NCI-H774 (cell line): ENCODE data around the gene CFAP61.

Experiments
- DNase-seq: peaks from one replicate; lab custom pipeline; 2025; lab: John Stamatoyannopoulos, UW

The CFAP61 gene

DNA sequence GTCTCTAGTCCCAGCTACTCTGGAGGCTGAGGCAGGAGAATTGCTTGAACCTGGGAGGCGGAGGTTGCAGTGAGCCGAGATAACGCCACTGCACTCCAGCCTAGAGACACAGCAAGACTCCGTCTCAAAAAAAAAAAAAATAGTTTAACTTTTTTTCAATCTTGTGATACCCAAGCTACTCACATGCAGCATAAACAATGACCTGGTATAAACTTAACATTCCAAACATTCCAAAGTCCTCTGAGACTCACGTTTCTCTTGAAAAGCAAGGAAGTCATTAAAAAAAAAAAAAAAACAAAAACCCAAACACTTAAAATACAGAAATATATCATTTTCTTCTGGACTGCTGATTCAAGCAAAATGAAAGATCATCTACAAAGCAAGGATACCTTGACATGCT lies 14.4 kb upstream of the CFAP61 start:
- no peak for DNase-seq

DNA sequence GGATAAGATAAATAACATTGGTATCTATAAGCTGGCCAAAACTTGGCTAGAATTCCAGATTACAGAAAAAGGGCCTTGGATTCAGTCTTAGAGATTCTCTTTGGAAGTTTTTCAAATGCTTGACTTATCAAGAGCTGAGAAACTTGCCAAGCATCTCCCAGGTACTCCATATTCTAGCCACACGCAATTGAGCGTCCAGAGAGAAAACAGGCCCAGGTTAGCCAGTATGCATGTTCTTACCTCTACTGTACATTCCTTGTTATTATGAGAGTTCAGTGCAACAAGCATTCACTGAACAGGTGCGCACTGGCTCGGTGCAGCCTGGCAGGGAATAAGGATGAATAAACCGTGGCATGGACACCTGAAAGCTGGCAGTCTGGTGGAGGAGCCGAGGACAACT lies 13.7 kb upstream of the CFAP61 start:
- DNase-seq: no peak

GRCh38 chr20:20039752-20040387 lies 12.5 kb upstream of the CFAP61 start:
- DNase-seq: no peak

- DNase-seq: no peak
Measured at GRCh38 chr20:20051767-20052073, 612 bp upstream of the CFAP61 start.

- no peak for DNase-seq
Measured at GRCh38 chr20:20060234-20060998, 8.1 kb downstream of the CFAP61 start.

DNA sequence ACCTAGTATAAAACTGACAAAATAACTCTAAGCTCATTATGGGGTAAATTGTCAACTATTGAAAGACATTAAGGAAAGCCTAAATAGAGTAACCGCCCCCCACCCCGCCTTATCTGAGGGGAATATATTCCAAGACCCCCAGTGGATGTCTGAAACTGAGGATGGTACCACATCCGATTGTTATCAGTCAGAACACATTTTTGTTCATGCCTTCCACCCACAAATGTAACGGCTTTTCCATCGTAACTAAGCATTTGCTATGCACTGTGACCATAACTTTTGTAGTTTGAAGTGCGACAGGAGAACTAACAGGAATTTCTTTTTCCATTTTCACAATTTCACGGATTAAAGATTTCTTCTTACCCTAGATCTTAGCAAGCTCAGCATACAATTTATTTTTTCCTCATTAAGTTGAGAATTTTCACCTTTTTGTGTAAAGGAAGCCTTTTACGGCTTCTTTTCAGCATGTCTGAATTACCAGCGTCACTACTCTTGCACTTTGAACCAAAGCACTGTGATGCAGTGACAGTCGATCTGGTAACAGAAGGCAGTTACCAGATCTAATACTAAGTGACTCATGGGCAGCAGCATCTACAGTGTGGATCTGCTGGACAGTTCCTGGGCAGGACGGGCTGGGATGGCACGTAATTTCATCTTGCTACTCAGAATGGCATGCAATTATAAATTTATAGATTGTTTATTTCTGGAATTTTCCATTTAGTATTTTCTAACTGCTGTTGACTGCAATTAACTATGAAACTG lies 11.8 kb downstream of the CFAP61 start:
- no peak for DNase-seq

GRCh38 chr20:20065361-20065760 lies 13.0 kb downstream of the CFAP61 start:
- DNase-seq: no peak

DNA sequence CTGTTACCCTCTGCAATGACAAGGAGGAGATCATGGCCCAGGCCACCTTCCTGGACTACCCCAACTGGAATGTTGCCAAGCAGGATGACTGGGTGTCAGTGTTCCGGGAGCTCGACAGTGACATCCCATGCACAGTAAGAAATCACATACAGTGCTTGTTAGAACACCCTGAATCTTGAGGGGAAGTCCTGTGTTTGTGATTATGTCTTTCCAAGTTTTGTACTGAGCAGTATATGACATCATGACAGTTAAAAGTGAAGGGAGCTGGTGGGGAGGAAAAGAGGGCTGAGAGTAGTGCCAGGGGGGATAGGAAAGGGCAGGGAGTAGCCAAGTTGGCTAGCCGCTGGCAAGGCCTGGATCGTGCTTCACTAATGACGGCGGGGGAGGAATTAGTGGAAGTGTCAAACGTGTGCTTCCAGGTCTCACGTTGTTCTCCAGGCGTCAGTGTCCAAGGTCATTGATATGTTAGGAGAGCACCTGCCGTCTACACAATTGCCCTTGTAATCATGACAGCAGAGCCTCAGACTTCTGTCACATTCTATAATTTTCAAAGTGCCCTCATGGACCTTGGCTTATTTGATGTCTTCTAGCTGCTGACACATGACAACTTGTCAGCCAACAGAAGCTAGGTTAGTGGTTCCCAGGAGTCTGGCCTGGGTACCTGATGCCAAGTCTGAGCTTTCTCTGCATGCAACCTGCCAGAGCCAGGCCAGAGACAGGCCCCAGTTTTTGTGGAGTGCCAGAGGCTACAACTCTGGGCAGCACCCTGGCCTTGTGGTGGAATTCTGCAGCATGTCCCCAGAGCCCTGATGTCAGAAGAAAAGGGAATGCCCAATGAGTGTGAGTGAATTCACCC lies 18.8 kb downstream of the CFAP61 start:
- DNase-seq: no peak

DNA sequence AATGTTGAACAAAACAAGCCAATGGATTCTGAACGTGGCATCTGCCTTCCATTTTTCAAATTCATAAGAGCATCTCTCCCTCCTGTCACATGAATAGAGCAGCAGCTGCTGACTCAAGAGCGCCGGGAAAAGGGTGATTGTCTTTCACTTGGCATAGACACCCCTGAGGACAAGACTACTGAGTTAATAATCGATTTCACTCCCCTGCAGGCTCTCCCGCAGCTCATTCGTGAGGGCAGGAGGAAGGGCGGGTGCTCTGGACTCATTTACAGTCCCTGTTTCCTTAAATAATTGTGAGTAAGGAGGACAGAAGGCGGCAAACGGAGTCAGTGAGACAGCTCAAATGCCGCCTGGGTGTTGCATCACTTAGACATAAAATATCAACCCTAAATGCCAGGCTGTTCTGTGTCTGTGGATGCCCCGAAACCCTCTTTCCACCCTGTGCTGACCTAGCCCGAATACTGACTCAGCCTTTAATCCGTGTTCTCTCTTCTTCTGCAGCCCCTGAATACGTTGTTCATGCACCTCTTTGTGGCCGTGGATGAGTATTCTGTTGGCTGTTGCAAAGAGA lies 21.6 kb downstream of the CFAP61 start:
- DNase-seq: no peak

- DNase-seq: no peak
Measured at GRCh38 chr20:20075032-20075431, 22.7 kb downstream of the CFAP61 start.

DNA sequence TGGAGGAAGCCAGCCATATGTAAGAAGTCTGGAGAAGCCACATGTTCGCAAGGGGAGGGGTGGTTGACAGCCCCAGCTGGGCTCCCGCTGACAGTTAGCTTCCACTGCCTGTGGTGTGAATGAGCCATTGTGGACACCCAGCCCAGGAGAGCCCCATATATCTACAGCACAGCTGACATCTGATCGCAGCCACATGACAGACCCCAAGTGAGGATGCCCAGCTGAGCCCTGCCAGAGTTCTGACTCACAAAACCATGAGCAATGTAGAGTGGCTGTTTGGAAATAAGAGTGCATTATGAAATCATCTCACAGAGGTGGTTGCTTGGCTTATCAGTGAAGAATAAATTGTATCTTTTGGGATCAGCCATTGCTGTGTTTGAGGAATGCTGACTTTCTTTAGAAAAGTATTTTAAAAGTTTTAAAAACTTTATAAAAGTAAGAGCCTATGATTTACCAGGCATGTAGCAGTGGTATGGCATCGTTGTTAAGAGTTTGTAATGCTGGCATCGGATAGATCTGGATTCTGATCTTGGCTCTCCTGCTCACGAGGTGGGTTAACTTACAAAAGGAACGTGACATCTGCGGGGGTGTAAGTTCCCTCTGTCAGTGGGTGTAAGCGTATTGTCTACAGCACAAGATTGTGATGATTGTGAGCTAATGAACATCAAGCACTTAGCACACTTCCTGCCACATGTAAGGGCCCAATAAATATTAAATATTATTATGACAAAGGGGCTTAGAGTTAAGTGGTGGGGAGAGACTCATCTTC lies 24.1 kb downstream of the CFAP61 start:
- no peak for DNase-seq

GRCh38 chr20:20078041-20078440 lies 25.7 kb downstream of the CFAP61 start:
- no peak for DNase-seq

DNA sequence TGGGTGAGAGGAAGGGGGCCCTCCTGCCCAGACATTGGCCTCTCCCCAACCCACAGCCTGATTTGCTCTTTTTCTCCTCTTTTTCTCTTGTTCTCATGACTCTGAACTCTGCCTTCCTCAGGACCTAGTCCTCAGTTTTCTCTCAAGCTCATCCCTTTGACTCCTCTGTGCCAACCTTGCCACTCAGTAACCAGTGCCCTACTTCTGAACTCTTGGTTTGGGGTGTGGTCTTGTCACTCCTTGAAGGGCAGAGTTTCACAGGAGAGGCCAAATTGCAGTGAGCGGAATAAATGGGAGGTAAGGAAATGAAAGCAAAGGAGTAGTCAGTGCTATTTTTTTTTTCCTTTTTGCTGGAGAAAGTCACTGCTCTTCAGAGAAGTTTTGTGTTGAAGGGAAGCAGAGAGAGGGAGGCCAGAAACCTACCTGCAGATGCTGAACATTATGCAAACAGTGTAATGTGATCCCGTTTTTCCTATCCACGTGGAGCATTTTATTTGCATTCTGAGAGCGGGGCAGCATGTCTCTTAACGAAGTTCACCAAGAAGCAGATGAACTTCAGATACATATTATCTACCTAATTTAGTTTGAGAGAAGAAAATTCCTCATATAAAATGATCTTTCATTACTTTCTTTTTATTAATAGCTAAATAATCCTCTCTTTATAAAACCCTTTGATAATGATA lies 26.9 kb downstream of the CFAP61 start:
- peak; percentile 47 for DNase-seq

DNA sequence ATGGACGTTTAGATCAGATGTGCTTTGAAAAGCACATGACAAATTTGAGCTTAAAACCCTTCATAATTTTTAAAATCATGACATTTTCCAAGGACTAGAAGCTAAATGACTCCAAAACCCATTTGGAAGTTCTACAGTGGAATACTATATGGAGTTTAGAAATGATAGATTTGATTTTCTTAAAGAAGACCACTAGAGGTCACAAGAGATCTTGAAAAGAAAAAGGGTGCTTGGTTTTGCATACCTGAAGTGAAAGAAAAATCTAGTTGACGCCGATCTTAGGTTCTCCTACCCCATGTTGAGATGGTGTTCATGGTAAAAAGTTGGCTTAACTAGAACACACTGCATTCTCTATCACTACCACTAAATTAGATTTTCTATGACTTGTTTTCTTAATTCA lies 31.5 kb downstream of the CFAP61 start:
- DNase-seq: peak; percentile 68

DNA sequence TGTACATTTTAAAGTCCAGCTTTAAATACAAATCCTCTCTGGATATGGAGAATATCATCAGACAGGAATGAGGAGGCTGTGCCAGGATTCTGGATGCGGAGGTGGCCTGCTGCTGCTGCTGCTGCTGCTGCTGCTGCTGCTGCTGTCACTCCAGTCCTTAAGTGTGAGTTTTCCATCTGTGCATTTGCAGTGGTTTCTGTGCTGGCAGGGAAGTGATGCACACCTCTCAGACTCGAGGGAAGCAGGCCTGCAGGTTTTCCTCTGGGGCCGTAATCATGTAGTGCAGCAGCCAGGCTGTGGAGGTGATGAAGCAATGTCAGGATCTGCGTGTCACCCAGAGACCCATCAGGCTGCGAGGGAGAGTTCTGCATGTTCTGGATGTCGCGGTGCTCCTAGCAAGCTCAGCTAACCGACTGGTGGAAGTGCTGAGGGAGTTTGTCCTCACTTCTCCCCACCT lies 32.0 kb downstream of the CFAP61 start:
- DNase-seq: peak; percentile 19

DNA sequence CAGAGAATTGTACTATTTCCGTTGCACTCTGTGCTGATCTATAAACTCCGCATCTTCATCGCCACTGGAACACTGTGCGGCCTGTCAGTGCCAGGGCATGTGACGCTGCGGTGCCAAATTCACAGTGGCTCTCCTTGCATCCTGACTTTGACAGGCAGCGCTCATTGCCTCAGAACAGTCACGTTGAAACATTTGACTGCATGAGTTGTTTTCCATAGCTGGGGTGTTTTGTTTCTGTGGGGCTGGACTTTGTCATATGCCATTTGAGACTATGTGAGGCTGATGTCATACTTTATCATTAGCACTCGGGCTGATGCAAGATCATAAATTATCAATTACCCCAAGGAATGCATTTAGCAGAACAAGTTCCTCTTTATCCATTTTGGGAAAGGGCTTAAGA lies 32.7 kb downstream of the CFAP61 start:
- DNase-seq: no peak

DNA sequence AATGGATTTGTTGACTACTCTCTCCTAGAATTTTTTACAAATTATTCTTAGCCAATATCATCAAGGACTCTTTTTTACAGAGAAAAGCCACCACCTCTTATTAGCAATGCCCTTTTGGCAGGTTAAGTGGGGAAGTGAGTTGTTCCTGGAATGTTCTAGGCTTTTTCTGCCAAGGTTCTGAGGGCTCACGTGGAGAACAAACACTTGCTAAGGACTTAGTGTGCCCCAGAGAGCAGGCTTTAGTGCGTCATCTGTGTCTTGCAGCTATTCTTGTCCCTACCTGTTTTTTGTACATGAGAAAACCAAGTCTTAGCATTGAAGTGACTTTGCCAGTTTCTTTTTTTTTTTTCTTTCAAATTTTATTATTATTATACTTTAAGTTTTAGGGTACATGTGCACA lies 33.5 kb downstream of the CFAP61 start:
- DNase-seq: no peak

- DNase-seq: no peak
Measured at GRCh38 chr20:20089018-20089417, 36.7 kb downstream of the CFAP61 start.

DNA sequence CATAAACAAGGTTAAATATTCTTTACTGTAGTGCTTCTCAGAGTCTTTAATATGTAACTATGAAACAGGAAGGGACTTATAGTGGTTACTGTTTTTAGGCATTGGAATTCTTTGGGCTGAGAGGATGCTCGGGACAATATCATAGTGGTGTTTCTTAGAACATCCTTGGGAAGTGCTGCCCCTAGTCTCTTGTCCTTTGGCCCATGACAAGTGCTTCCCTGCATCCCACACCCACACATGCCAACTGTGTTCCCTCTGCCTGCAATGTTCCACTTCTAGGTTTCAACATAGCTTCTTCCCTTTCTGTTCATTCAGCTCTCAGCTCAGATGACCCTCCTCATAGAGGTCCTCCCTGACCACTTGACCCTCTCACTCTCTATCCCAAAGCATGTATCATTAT lies 37.6 kb downstream of the CFAP61 start:
- no peak for DNase-seq

DNA sequence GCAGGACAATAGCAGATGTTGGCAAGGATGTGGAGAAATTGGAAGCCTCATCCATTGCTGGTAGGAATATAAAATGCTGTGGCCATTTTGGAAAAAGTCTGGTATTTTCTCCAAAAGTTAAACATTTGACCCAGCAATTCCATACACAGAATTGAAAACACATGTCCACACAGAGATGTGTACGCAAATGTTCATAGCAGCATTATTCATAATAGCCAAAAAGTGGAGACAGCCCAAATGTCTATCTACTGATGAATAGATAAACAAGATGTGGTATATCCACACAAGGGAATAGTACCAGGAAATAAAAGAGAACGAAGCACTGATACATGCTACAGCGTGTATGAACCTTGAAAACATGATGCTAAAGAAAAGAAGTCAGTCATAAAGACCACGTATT lies 40.5 kb downstream of the CFAP61 start:
- DNase-seq: no peak

DNA sequence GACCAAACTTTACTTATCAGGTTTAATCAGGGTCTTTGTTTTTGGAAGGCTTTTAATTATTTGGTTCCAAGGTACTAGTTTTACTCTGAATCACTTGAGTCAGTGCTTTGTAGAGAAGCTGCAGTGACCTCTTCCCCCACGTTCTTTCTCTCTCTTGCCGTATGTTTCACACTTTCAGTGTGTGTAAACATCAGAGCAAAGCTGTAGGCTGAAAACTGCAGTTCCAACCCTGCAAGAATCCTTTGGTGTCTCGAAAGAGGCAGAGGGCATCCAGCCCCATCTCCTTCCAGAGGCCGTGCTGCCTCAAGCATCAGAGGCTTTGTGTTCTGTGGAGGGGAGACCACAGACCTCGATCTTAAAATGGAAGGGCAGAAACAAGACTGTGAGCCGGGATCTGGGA lies 42.1 kb downstream of the CFAP61 start:
- DNase-seq: no peak
